GM12892 (cell line): Measurements from ENCODE around the gene CPZ.

Experiments used
- POLR2A ChIP-seq: IDR thresholded peaks from 2 replicates; pipeline ENCODE4 v1.6.1; 2011; ENCODE audit warnings: low read depth, low read length, control low read depth
- POLR2AphosphoS5 ChIP-seq: IDR thresholded peaks from 2 replicates; pipeline ENCODE4 v1.6.1; 2011; ENCODE audit warnings: low read depth, low read length, control low read depth
- TAF1 ChIP-seq: IDR thresholded peaks from 2 replicates; pipeline ENCODE4 v1.6.1; 2011; ENCODE audit warnings: low read depth, mild to moderate bottlenecking, control low read depth, low read length, borderline replicate concordance

DNA sequence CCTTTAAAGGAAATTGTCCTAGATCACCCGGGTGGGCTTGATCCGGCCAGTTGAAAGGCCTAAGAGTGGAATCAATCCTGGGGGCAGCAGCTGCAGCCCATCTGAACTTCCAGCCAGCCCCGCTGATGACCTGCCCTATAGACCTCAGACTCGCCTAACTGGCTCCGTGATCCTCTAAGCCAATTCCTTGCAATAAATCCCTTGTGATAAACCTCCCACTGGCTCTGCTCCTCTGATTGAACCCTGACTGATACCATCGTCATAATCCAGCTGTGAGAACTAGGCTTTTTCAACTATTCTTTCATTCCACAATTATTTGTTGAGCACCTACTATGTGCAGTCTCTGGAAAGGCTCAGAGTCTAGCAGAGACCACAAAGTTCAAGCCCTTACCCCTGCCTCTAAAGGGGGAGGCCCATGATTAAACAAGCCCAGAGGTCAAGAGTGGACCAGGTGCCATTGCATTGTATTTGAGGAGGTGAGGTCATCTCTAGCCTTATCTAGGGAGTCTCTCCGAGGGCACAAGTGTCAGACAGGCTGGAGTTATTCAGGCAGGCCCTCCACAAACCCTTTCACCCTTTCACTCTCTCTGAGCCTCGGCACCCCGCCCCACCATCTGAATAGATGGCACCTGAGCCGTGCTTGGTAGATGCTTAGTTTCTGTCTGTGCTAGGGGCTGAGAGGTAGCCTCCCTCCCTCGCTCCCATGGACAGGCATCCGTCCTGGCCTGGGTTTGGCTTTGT lies 32.9 kb upstream of the CPZ start:
- TF ChIP-seq POLR2A: no peak
- TF ChIP-seq POLR2AphosphoS5: no peak
- no peak for TF ChIP-seq TAF1
